A549 treated with CpdA at 1 μM for 4 hours (cell line): ENCODE results near the gene FTSJ3. TPM values are rescaled to one million over a fixed set of nuclear protein-coding genes. Genes with fewer than 3 reads are reported as not detected.

ENCODE experiments used
- total RNA-seq: library from RNA; stranded (reverse); fragments of 200-300 nt; extraction: Qiagen RNA extraction; gene quantifications from 5 replicates; pipeline ENCODE4 v1.2.3, GENCODE V29; 2022; ENCODE audit warnings: low read depth

FTSJ3 gene, protein sequence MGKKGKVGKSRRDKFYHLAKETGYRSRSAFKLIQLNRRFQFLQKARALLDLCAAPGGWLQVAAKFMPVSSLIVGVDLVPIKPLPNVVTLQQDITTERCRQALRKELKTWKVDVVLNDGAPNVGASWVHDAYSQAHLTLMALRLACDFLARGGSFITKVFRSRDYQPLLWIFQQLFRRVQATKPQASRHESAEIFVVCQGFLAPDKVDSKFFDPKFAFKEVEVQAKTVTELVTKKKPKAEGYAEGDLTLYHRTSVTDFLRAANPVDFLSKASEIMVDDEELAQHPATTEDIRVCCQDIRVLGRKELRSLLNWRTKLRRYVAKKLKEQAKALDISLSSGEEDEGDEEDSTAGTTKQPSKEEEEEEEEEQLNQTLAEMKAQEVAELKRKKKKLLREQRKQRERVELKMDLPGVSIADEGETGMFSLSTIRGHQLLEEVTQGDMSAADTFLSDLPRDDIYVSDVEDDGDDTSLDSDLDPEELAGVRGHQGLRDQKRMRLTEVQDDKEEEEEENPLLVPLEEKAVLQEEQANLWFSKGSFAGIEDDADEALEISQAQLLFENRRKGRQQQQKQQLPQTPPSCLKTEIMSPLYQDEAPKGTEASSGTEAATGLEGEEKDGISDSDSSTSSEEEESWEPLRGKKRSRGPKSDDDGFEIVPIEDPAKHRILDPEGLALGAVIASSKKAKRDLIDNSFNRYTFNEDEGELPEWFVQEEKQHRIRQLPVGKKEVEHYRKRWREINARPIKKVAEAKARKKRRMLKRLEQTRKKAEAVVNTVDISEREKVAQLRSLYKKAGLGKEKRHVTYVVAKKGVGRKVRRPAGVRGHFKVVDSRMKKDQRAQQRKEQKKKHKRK
- total RNA-seq, result 59.7 to 74.3 TPM (median 61.0 TPM) in 5 replicates

DNA sequence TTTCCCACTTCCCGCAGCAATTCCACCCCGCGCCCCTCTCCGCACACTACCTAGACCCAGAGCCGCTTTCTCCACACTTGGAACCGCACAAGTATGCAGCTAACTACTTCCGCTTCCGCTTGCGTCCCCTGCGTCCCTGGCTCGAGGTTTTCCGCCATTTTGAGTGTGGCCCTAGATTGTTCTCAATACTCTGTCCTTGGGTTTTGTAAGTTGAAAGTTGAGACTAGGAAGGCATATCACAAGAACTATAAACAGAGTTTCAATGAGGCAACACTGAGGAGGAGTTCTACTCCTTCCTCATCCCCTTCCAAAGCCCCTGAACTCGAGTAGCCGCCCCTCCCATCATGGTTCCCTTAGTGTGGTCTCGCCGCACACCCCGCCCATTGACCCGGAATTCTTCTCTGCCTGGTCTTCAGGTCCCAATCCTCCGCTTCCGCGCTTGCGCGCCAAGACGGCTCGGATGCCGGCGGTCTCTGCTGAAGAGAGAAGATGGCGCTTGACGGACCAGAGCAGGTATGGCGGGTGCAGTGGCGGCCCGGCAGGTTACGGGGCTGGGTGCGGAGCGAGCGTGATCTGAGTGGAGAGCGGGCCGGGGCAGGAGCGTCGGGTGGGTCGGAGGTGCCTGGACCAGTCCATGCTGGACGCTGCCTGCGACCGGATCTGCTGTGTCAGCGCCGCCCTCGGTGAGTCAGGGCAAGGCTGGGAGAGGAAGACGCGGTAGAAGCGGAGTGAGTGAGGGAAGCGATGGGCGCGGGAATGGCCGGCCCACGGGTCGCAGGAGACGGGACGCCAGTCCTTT lies at the start of gene FTSJ3, which contains the start of gene PSMC5:
Gene FTSJ3, minus strand, starts transcription at position 662 of the 799 bp plus-strand sequence. CDS start 761 bp downstream, outside the sequence.
Gene PSMC5, plus strand, starts transcription at position 430 of the 799 bp plus-strand sequence. Its CDS starts 60 bp downstream, at position 490.

DNA sequence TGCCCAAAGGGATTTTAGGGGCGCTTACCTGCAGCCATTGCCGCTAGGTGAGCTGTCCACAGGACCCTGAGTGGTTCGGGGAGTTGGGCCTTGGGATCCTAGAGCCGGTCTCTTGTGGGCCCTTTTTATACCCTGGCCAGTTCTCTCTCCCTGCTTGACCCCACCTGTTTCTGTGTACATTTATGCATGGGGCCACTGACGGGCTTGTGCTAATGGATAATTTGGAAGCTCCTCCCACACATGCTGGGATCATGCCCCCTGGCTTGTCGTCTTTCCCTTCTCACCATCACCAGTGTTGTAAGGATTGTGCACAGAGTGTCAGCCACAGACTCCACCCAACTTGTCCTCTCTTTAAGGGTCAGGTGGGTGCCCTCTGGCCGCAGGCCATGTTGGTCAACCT lies 46.1 kb upstream of the FTSJ3 start, which contains the start of gene CSH2:
Gene CSH2, minus strand, starts transcription at position 101 of the 400 bp plus-strand sequence. Its CDS starts 63 bp downstream, at position 38.

DNA sequence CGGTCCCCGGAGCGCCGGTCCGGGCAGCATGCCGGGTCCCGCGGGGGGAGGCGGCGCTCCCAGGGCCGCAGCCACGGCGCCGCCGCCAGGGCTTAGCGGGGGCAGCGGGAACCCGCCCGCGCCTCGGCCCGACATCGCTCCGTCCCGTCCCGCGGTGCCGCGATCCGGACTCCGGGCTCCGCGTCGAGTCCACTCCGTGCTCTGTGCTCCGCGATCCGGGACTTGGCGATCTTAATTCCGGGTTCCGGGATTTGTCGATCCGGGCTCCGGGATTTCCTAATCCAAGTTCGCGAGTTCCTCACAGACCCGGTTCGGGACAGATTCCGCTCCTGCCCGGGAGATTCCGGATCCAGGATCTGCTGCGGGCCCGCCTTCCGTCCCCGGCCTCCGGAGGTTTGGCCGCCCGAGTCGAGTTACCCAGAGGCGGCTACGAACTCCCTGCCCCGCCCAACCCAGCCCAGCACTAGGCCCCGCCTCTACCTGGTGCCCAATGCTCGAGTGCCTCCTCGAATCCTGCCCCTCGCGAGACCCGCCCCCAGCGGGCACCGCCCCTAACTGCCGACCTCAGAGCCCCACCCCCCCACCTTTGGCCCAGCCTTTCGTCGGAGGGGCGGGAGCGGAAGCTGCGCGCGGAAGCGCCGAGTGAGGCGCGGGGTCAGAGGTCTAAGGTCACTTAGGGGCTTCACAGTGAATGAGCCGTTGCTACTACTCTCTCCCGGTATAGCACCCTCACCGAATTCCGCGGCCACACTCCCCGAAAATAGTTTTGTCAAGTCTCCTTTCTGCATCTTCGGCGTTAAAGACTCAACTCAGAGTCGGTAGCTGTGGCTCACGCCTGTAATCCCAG lies 15.3 kb upstream of the FTSJ3 start, which contains the start of gene SMARCD2:
Gene SMARCD2, minus strand, starts transcription at position 146 of the 847 bp plus-strand sequence. Its CDS starts 11 bp downstream, at position 135.

DNA sequence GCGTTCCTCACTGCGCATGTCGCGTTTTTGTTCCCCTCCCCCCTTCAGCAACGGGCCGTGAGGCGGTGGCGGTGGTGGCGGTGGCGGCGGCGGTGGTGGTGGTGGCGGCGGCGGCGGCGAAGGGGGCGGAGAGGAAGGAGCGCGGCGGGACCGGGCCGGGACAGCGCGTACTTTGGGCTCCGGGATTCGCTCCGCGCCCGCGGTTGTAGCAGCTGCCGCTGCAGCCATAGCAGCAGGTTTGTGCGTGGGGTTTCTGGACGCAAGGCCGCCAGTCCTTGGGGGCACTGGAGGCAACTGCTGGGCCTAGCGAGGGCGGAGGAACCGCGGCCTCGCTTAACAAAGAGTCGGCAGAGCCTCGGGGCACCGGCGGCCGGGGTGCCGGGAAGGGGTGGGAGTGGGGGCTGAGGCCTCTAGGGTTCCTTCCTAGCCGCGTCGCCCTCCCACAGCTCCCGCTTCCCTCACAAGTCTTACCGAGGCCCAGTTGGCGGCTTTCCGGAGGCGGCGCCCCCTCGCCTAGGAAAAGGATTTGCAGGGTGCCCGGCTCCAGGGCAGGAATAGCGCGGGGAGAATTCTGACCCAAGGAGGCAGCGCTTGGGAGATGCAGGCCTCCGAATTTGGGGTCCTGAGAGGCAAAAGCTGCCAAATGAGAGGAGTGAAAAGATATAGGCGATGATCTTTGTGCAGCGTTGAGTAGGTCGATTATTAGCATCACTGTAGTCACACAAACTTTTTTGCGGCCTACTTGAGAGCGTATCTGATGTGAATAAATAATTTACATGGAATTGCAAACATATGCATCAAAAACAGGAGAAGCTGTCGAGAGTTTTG lies 53.1 kb downstream of the FTSJ3 start, which contains the start of gene DDX42:
Gene DDX42, plus strand, starts transcription at position 30 of the 828 bp plus-strand sequence. CDS start 12,880 bp downstream, outside the sequence.

DNA sequence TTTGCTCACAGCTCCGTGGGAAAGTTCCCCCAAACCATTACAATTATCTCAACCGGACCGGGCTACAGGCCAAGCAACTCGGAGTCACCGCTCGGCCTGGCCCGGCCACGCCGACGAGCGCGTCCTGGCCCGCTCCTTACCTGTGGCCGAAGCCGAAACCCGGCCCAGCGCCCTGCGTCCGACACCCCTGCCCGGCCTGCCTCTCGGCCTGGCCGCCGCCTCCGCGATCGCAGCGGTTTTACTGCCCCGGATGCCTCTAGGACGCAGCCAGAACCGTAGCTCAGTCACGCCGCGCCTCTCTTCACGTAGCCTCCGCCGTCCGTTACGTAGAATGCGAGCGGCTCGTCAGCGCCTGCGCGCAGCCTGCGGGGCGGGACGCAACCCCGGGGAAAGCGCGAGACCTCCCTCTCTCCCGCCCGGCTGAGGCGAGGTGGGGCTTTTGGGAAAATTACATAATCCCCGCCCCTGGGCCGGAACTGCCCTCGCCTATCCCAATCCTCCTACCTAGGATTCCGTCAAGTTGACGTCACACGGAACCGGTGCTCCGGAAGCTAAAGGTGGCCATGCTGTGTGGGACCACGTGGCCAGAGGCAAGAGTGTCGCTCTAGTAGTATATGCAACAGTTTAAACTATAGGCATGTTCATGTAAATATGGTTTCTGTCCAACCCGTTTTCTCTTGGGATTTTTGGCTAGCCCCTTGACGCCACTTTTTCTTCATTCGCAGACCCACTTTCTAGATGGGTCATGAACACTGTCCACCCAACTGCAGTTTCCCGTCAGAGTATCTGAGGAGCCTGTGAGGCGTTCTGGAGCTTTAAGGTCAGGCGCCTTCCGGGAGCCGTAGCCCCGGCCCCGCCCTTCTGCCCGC lies 54.0 kb downstream of the FTSJ3 start, which contains the start of gene CCDC47:
Gene CCDC47, minus strand, starts transcription at position 326 of the 869 bp plus-strand sequence. CDS start 7,422 bp downstream, outside the sequence.

Other genes with a start within 250 kb of the FTSJ3 start
- gene TACO1, start 226.8 kb downstream of the FTSJ3 start, total RNA-seq, result 49.0 to 56.3 TPM (median 54.1 TPM) in 5 replicates
- gene MAP3K3, start 205.2 kb downstream of the FTSJ3 start, total RNA-seq, result 13.7 to 18.0 TPM (median 16.9 TPM) in 5 replicates
- 9.4 to 14.6 TPM (median 10.9 TPM) in 5 replicates for gene LIMD2, start 127.5 kb downstream of the FTSJ3 start, total RNA-seq
- gene STRADA, start 85.9 kb downstream of the FTSJ3 start, total RNA-seq, result 25.8 to 28.1 TPM (median 25.9 TPM) in 5 replicates
- 95.5 to 152 TPM (median 102 TPM) in 5 replicates for gene CCDC47, start 54.1 kb downstream of the FTSJ3 start, total RNA-seq
- 83.1 to 119 TPM (median 85.6 TPM) in 5 replicates for gene DDX42, start 53.5 kb downstream of the FTSJ3 start, total RNA-seq
- gene PSMC5, start 232 bp downstream of the FTSJ3 start, total RNA-seq, result 215 to 246 TPM (median 223 TPM) in 5 replicates
- 53.0 to 66.3 TPM (median 61.3 TPM) in 5 replicates for gene SMARCD2, start 15.0 kb upstream of the FTSJ3 start, total RNA-seq
- not detected in 5 replicates for gene CSH2, start 46.0 kb upstream of the FTSJ3 start, total RNA-seq
- not detected in 5 replicates for gene GH2, start 54.3 kb upstream of the FTSJ3 start, total RNA-seq
- gene CSH1, start 68.9 kb upstream of the FTSJ3 start, total RNA-seq, result not detected in 5 replicates
- gene CSHL1, start 83.6 kb upstream of the FTSJ3 start, total RNA-seq, result not detected in 5 replicates
- not detected in 5 replicates for gene GH1, start 91.2 kb upstream of the FTSJ3 start, total RNA-seq
- not detected in 5 replicates for gene CD79B, start 104.7 kb upstream of the FTSJ3 start, total RNA-seq
- gene SCN4A, start 145.3 kb upstream of the FTSJ3 start, total RNA-seq, result 0.03 to 0.10 TPM (median 0.07 TPM) in 5 replicates
- gene PRR29, start 170.7 kb upstream of the FTSJ3 start, total RNA-seq, result 0.73 to 1.3 TPM (median 0.97 TPM) in 5 replicates
- gene ICAM2, start 193.0 kb upstream of the FTSJ3 start, total RNA-seq, result 0.07 to 0.14 TPM in 2 of 5 replicates, not detected in the others